ENCODE results near the gene UPK3A.

DNA sequence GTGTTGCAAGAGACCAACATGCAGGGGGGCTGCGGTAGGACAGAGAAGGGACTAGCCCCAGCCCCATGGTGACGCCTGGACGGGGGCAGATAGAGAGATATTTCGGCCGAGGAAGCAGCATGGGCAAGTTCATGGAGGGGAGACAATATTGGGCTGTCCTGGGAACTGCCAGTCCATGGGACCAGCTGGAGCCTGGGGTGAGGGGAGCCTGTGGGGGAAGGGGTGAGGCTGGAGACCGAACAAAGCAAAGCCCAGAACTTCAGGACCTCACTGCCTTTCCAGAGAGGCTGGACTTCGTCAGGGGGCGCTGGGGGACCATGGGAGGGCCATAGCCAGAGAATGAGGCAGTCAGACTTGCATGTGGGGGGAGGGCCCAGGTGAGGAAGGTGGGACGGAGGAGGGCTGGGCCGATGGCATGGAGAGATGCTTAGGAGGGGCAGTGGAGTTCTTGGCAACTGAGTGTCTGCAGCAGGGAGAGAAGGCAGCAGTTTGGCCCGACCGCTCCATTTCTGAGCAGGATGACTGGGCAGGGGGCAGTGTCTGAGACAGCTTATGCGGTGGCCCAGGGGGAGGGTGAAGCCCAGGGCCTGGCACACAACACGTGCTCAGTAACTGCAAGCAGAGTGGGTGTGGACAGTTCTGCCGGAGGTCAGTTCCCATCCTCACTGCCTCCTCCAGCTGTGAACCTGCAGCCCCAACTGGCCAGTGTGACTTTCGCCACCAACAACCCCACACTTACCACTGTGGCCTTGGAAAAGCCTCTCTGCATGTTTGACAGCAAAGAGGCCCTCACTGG, 712 bp downstream of the UPK3A start:
- no peak for TF ChIP-seq CTCF (IDR thresholded peaks at IDR 0.05)
- no peak for TF ChIP-seq POLR2AphosphoS5 (IDR thresholded peaks at IDR 0.05)
- TF ChIP-seq POLR2A (IDR thresholded peaks at IDR 0.05), result no peak
